NT2/D1 (cell line): ENCODE measurements around the gene SDK1.

Experiments used
- DNase-seq: peaks from one replicate; pipeline ENCODE4 v3.0.0-alpha.2; 2011; ENCODE audit warnings: low read depth, low spot score
- H3K27me3 ChIP-seq: 2 replicates; pipeline ENCODE4 v1.6.0; 2011; ENCODE audit warnings: mild to moderate bottlenecking; ENCODE audit not compliant: insufficient read length, insufficient read depth
- H3K36me3 ChIP-seq: 2 replicates; pipeline ENCODE4 v1.6.1; 2011; ENCODE audit warnings: mild to moderate bottlenecking, low read length, mixed read lengths; ENCODE audit not compliant: insufficient read depth, insufficient read length
- H3K4me1 ChIP-seq: 2 replicates; pipeline ENCODE4 v1.5.1; 2011; ENCODE audit not compliant: insufficient read depth, insufficient read length
- H3K4me3 ChIP-seq: 2 replicates; pipeline ENCODE4 v1.5.1; 2011; ENCODE audit warnings: low read depth; ENCODE audit not compliant: insufficient read length
- H3K9ac ChIP-seq: 2 replicates; pipeline ENCODE4 v1.6.0; 2011; ENCODE audit warnings: low read depth; ENCODE audit not compliant: insufficient read length
- H3K9me3 ChIP-seq: 2 replicates; pipeline ENCODE4 v1.5.1; 2011; ENCODE audit warnings: mild to moderate bottlenecking, low read length; ENCODE audit not compliant: insufficient read depth
- SUZ12 ChIP-seq: IDR thresholded peaks from 2 replicates; pipeline ENCODE4 v1.6.1; 2011; ENCODE audit not compliant: insufficient read length, insufficient read depth; ENCODE audit errors: extremely low read depth
- YY1 ChIP-seq: IDR thresholded peaks from 2 replicates; pipeline ENCODE4 v1.6.1; 2011; ENCODE audit not compliant: insufficient read length, insufficient read depth
- ZNF274 ChIP-seq: IDR thresholded peaks from 2 replicates; pipeline ENCODE4 v1.6.1; 2011; ENCODE audit warnings: mild to moderate bottlenecking, low read depth, low read length

Gene SDK1

DNA sequence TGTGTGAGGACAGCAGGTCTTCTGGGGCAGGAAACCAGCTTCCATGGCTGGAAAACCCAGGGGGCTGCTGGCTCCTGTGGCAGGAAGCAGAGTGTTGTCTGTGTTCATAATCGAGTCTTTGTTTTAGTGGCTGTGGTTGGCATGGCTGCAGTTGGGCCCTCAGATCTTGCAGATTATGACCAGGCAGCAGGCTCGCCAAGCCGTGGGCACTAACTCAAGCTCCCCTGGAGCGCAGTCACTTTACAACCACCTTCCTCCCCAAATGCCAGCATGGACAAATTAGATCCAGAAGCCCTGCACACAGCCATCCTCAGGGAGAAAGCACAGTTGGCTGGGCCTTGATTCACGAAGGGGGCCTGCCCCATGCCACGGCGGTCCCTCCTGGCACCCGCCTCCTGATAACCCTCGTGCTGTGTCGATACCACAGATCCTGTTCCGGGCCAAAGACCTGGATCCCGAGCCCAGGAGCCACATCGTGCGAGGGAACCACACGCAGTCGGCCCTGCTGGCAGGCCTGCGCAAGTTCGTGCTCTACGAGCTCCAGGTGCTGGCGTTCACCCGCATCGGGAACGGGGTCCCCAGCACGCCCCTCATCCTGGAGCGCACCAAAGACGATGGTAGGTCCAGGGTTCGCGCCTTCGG is 828.5 kb downstream of the SDK1 start:
- no peaks in the 10 kb centered on the region for H3K27me3 ChIP-seq
- H3K9ac ChIP-seq, result no peak overlapping the region
- H3K36me3 ChIP-seq, result no peaks in the 10 kb centered on the region
- H3K4me3 ChIP-seq, result no peak overlapping the region
- H3K4me1 ChIP-seq, result no peaks in the 10 kb centered on the region
- DNase-seq, result no peak
- no peak for TF ChIP-seq YY1
- TF ChIP-seq SUZ12, result no peak
- TF ChIP-seq ZNF274, result no peak
- no peaks in the 10 kb centered on the region for H3K9me3 ChIP-seq

DNA sequence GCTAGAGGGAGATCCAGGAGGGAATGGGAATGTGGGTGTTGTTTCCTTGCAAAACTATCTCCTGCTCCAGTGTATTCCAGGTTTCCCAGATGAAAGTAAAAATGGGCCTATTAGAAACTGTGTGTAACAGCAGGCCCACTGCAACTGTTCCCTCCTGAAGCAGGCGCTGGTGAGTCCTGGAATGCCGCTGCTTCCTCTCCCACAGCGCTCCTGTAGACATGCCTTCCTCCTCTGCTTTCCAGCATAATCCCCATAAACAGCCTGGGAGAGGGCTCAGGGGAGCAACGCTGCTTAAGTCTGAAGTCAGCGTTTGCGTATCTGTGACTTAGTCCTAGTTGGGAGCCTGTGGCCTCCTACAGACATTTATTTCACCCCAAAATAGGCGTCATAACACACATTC is 830.0 kb downstream of the SDK1 start:
- no peaks in the 10 kb centered on the region for H3K9me3 ChIP-seq
- H3K36me3 ChIP-seq, result no peaks in the 10 kb centered on the region
- no peak overlapping the region for H3K4me3 ChIP-seq
- DNase-seq, result peak; percentile 77
- no peaks in the 10 kb centered on the region for H3K27me3 ChIP-seq
- H3K4me1 ChIP-seq, result peaks cover 7% of the 10 kb centered on the region
- H3K9ac ChIP-seq, result no peak overlapping the region
- no peak for TF ChIP-seq SUZ12
- TF ChIP-seq YY1, result no peak
- no peak for TF ChIP-seq ZNF274

DNA sequence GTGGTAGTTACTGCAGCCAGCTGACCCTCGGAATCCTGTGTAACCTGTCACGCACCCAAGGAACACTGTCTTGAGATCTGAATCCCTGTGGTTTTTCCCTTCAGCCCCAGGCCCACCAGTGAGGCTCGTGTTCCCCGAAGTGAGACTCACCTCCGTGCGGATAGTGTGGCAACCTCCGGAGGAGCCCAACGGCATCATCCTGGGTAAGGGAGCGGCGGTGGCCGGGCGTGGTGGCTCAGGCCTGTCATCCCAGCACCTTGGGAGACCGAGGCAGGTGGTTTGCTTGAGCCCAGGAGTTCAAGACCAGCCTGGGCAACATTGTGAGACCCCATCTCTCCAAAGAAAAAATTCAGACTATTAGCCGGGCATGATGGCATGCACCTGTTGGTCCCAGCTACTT is 831.2 kb downstream of the SDK1 start:
- Histone ChIP-seq H3K36me3 (no peaks in the 10 kb centered on the region), H3K4me3 (no peak overlapping the region)
- TF ChIP-seq ZNF274, result no peak
- TF ChIP-seq SUZ12, result no peak

DNA sequence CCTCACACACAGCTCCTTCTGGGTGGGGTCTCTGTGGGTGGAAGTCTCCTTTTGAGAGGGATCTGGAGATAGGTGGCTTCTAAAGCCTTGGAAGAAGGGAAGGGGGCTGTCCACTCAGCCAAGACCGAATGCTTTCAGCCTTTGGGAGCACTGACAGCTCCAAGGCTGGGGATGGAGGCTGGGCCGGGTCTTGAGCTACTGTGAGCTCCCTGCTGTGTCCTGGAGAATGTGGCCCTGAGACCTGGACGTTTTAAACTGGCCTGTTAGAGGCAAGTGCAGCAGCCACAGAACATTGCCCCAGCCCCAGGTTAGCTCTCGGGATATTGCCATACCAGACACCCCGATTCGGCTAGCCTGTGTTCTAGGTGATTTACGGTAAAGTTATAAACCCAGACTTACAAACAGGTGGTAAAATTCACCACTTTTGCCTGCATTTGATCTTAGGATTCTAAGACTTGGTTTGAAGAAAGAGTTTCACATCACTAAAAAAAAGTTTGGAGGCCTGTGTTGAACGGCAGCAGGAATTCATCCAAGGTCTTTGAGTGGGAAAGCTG is 832.5 kb downstream of the SDK1 start:
- no peaks in the 10 kb centered on the region for H3K27me3 ChIP-seq
- no peaks in the 10 kb centered on the region for H3K9me3 ChIP-seq
- DNase-seq, result no peak
- no peak for TF ChIP-seq ZNF274
- TF ChIP-seq SUZ12, result no peak
- no peak for TF ChIP-seq YY1
- peaks cover 10% of the 10 kb centered on the region for H3K4me1 ChIP-seq
- H3K9ac ChIP-seq, result no peak overlapping the region
- H3K36me3 ChIP-seq, result no peaks in the 10 kb centered on the region
- no peak overlapping the region for H3K4me3 ChIP-seq

More for the DNA sequence above, 831.2 kb downstream of the SDK1 start:
- H3K9me3 ChIP-seq, result no peaks in the 10 kb centered on the region
- no peak for DNase-seq
- no peaks in the 10 kb centered on the region for H3K27me3 ChIP-seq
- no peak overlapping the region for H3K9ac ChIP-seq
- peaks cover 10% of the 10 kb centered on the region for H3K4me1 ChIP-seq

DNA sequence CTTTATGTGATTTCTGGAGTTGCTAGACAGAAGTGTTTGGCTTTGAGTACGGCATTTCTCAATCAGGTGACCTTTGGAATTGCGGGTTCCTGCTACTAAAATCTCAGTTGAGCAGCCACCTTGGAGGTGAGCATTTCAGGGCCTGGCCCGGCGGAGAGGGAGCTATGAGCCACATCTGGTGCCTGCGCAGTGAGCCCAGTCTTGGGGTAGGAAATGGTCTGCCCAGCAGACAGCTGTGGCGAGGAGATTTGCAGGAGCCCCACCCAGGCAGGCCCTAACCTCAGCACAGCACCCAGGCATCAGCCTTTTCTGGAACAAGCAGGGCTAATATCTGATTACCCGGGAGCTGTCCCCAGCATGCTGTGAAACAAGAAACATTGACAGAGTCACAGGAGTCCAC is 833.2 kb downstream of the SDK1 start:
- DNase-seq, result no peak
- H3K9ac ChIP-seq, result no peak overlapping the region
- H3K4me1 ChIP-seq, result peaks cover 10% of the 10 kb centered on the region
- H3K36me3 ChIP-seq, result no peaks in the 10 kb centered on the region
- H3K9me3 ChIP-seq, result no peaks in the 10 kb centered on the region
- TF ChIP-seq SUZ12 (no peak), ZNF274 (no peak), YY1 (no peak)
- no peaks in the 10 kb centered on the region for H3K27me3 ChIP-seq
- no peak overlapping the region for H3K4me3 ChIP-seq

DNA sequence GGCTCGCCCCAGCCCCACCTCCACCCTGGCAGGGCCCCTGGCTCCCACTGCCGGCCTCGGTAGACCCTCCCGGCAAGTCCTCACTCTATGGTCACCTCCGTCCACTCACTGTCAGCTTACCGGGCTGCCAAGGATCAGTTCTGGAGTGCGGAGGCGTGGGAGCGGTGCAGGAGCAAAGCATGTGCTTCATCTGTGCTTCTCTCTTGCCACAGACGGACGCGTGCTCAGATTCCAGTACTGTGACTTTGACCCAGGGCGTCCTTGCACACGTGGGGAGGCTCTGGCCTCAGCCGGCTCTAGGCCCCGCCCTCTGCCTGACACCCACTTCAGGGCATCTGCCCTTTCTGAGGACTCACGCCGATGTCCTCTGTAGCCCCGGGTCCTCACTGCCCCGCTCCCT is 833.6 kb downstream of the SDK1 start:
- Histone ChIP-seq H3K4me3 (no peak overlapping the region), H3K27me3 (no peaks in the 10 kb centered on the region), H3K4me1 (peaks cover 10% of the 10 kb centered on the region), H3K9me3 (no peaks in the 10 kb centered on the region), H3K9ac (no peak overlapping the region), H3K36me3 (no peaks in the 10 kb centered on the region)
- DNase-seq, result no peak
- TF ChIP-seq YY1 (no peak), ZNF274 (no peak), SUZ12 (no peak)

DNA sequence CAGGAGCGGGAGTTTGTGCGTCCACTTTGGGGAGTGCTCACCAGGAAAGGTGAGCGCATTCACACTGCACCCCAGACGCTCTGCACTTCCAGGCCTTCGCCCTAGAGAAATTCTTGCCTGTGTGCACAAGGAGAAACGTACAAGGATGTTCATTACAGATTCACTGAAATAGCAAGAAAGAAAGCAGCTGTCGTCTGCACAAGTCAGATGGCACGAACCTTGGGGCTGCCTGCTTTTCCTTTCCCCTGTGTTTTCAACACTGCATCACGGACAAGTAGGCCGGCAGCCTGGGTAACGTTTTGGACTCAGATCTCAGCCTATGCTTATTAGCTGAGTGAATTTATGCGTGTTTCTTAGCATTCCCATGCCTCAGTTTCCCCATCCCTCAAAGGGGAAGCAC is 834.2 kb downstream of the SDK1 start:
- H3K36me3 ChIP-seq, result no peaks in the 10 kb centered on the region
- no peak for DNase-seq
- no peak overlapping the region for H3K4me3 ChIP-seq
- H3K27me3 ChIP-seq, result no peaks in the 10 kb centered on the region
- peaks cover 12% of the 10 kb centered on the region for H3K4me1 ChIP-seq
- no peak overlapping the region for H3K9ac ChIP-seq
- no peaks in the 10 kb centered on the region for H3K9me3 ChIP-seq
- TF ChIP-seq ZNF274 (no peak), YY1 (no peak), SUZ12 (no peak)

DNA sequence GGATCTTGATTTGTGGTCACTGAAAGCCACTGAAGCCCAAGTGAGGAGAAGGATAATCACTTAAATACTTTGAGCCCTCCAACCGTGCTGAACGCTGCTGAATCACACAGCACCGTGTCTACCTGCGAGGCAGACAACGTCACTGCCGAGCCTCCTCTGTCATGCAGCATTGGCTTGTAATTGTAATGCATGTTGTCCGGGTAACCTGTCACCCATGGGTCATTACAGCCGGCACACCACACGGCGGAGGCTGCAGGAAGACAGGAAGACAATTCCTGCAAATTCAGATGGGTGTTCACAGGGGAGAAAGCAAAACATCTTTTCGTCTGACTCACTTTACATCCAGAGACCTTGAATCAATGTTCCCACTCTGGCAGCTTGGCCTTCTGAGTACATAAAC is 835.0 kb downstream of the SDK1 start:
- DNase-seq, result peak; percentile 72
- Histone ChIP-seq H3K9ac (no peak overlapping the region), H3K9me3 (no peaks in the 10 kb centered on the region), H3K4me1 (peaks cover 14% of the 10 kb centered on the region), H3K36me3 (no peaks in the 10 kb centered on the region), H3K27me3 (no peaks in the 10 kb centered on the region), H3K4me3 (no peak overlapping the region)
- TF ChIP-seq SUZ12, result no peak
- no peak for TF ChIP-seq YY1
- no peak for TF ChIP-seq ZNF274
